Endothelial cell of umbilical vein (primary cell): ENCODE results near the gene TSKU.

Experiments
- EZH2 ChIP-seq: IDR thresholded peaks from 2 replicates; pipeline ENCODE4 v1.6.1; 2012; ENCODE audit warnings: borderline replicate concordance, low read depth, mild to moderate bottlenecking, moderate library complexity, low read length, inconsistent platforms; ENCODE audit not compliant: severe bottlenecking
- FOS ChIP-seq: IDR thresholded peaks from 2 replicates; pipeline ENCODE4 v1.6.1; 2011; ENCODE audit warnings: mild to moderate bottlenecking, low read length, moderate library complexity, borderline replicate concordance; ENCODE audit not compliant: insufficient read depth
- GATA2 ChIP-seq: IDR thresholded peaks from 2 replicates; pipeline ENCODE4 v1.7.0; 2011; ENCODE audit warnings: low read depth, mild to moderate bottlenecking, moderate library complexity, mixed read lengths, low read length; ENCODE audit not compliant: insufficient read length, insufficient read depth
- MYC ChIP-seq: IDR thresholded peaks from one replicate; pipeline ENCODE4 v1.6.1; 2011; ENCODE audit warnings: mild to moderate bottlenecking, low read depth, low read length
- POLR2A ChIP-seq: IDR thresholded peaks from 2 replicates; pipeline ENCODE4 v1.6.1; 2012; ENCODE audit warnings: low read depth, mild to moderate bottlenecking, control low read depth, low read length
- POLR2AphosphoS5 ChIP-seq: IDR thresholded peaks from 2 replicates; pipeline ENCODE4 v1.6.1; 2012; ENCODE audit warnings: low read depth, mild to moderate bottlenecking, control low read depth, low read length, moderate library complexity; ENCODE audit not compliant: insufficient read depth
- TF ChIP-seq, protein P1 (sequence below), 2 donors: IDR thresholded peaks; 1 replicate in 1 of 2; 2 replicates in 1 of 2; pipeline ENCODE4 v1.5.1; 2011; ENCODE audit warnings: low read length in 2 of 2, mild to moderate bottlenecking in 2 of 2, moderate library complexity in 2 of 2, control low read depth in 1 of 2, inconsistent platforms in 1 of 2, low read depth in 1 of 2; ENCODE audit not compliant: insufficient read depth in 1 of 2; ENCODE audit errors: extremely low read depth in 1 of 2
- TF ChIP-seq, protein P2 (sequence below): IDR thresholded peaks from 2 replicates; pipeline ENCODE4 v1.6.1; 2011; ENCODE audit not compliant: insufficient read depth, insufficient read length

DNA sequence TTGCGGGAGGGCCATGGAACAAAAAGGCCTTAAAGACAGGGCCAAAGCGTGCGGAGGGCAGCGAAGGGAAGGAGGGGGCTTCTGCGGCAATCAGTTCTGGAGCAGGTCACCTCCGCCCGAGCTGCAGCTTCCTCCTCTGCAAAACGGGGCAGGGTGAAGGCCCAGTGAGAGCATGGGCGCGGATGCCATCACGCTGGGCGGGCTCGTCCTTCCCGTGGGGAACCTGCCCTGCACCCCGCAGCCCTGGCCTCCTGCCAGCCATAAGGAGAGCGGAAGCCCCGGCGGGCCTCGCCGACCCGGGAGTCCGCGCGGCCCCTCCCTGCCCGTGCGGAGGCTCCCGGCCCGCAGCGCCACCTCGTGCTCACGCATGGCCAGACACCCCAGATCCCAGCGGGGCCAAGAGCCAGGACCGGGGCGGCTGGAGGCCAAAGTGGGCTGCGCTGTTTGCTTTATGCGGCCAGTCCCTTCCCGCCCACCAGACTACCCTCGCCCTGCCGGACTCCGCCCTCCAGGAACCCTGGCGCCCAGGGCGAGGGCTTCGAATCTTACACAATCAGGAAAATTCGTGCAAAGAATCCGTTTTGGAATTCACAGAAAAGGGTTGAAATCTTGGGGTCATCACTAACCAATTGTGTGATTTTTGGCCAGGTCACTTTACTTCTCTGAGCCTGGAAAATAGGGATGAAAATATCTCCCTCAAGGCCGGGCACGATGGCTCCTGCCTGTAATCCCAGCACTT lies 16.1 kb downstream of the TSKU start:
- TF ChIP-seq POLR2A: no peak
- TF ChIP-seq FOS: no peak
- TF ChIP-seq EZH2: no peak
- TF ChIP-seq, protein P1, sequence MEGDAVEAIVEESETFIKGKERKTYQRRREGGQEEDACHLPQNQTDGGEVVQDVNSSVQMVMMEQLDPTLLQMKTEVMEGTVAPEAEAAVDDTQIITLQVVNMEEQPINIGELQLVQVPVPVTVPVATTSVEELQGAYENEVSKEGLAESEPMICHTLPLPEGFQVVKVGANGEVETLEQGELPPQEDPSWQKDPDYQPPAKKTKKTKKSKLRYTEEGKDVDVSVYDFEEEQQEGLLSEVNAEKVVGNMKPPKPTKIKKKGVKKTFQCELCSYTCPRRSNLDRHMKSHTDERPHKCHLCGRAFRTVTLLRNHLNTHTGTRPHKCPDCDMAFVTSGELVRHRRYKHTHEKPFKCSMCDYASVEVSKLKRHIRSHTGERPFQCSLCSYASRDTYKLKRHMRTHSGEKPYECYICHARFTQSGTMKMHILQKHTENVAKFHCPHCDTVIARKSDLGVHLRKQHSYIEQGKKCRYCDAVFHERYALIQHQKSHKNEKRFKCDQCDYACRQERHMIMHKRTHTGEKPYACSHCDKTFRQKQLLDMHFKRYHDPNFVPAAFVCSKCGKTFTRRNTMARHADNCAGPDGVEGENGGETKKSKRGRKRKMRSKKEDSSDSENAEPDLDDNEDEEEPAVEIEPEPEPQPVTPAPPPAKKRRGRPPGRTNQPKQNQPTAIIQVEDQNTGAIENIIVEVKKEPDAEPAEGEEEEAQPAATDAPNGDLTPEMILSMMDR (IDR thresholded peaks at IDR 0.05; ENCODE audit: extremely low read depth in 1 of 2, insufficient read depth in 1 of 2, low read depth in 1 of 2, low read length in 2 of 2): peak; percentile 89 to 95
- peak; percentile 85 for TF ChIP-seq POLR2AphosphoS5
- no peak for TF ChIP-seq GATA2
- no peak for TF ChIP-seq MYC
- TF ChIP-seq, protein P2, sequence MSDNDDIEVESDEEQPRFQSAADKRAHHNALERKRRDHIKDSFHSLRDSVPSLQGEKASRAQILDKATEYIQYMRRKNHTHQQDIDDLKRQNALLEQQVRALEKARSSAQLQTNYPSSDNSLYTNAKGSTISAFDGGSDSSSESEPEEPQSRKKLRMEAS: no peak
